H1 (cell line): ENCODE measurements around the gene PDLIM3.

Source experiments
- CTCF ChIP-seq, 3 experiments: IDR thresholded peaks; 1 replicate in 2 of 3; 2 replicates in 1 of 3; pipeline versions ENCODE4 v1.5.1 to v1.6.1; 2011; ENCODE audit warnings: low read length in 3 of 3, mild to moderate bottlenecking in 3 of 3, inconsistent platforms in 2 of 3, low read depth in 1 of 3, moderate library complexity in 1 of 3; ENCODE audit not compliant: insufficient read depth in 1 of 3; ENCODE audit errors: control extremely low read depth in 1 of 3
- EP300 ChIP-seq, 2 experiments: IDR thresholded peaks; 1 replicate in 1 of 2; 2 replicates in 1 of 2; pipeline ENCODE4 v1.6.1; 2011 to 2012; ENCODE audit warnings: low read depth in 2 of 2, low read length in 2 of 2, mild to moderate bottlenecking in 2 of 2, borderline replicate concordance in 1 of 2, inconsistent platforms in 1 of 2, moderate library complexity in 1 of 2
- TF ChIP-seq, protein P1 (sequence below): IDR thresholded peaks from 2 replicates; pipeline ENCODE4 v1.6.1; 2011; ENCODE audit warnings: low read length, improper control_type of control experiment

- peak; percentile 32 to 40 (median 39); a peak in 3 of 4 replicates for TF ChIP-seq CTCF (IDR thresholded peaks at IDR 0.05; ENCODE audit: control extremely low read depth in 1 of 3, insufficient read depth in 1 of 3, low read depth in 1 of 3, low read length in 3 of 3)
- TF ChIP-seq, protein P1, sequence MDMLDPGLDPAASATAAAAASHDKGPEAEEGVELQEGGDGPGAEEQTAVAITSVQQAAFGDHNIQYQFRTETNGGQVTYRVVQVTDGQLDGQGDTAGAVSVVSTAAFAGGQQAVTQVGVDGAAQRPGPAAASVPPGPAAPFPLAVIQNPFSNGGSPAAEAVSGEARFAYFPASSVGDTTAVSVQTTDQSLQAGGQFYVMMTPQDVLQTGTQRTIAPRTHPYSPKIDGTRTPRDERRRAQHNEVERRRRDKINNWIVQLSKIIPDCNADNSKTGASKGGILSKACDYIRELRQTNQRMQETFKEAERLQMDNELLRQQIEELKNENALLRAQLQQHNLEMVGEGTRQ, result no peak
- no peak for TF ChIP-seq EP300 (IDR thresholded peaks at IDR 0.05; ENCODE audit: borderline replicate concordance in 1 of 2, low read depth in 2 of 2, low read length in 2 of 2)
These were observed 71.1 kb downstream of the PDLIM3 start for GRCh38 chr4:185464183-185464582.
